GM18498 (cell line): Measurements from ENCODE around the gene ARHGAP32.

Source experiments
- ATAC-seq: cut with Tn5 transposase; IDR thresholded peaks from one replicate; pipeline ENCODE4 v1.9.1; 2021; ENCODE audit warnings: mild to moderate bottlenecking, moderate library complexity; ENCODE audit not compliant: unreplicated experiment

The ARHGAP32 gene

DNA sequence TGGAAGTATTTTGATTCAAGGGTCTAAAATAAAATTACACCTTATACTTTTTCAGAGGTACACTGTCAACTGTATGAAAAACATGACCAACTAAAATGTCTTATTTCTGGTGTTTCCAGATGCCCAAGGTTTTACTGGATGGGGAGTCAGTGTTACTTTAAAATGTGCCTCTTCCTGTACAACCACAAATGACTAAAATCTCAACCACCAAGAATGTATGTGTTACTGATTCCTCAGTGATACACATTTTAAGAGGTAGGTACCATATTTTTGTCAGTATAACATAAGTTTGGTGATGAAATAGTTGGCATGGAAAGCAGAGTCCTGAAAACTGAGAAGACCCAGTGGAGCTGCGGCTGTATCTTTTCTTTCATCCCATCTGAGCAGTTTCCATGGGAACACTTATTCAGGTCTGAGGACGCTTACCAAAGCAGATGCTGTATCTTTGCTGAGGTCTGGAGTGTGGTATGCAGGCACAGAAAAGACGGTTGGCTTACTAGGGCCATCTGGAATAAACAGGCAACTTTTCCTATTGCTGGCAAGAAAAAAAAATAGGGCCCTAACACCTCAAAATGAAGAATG is 228.3 kb downstream of the ARHGAP32 start:
- no peak for ATAC-seq

DNA sequence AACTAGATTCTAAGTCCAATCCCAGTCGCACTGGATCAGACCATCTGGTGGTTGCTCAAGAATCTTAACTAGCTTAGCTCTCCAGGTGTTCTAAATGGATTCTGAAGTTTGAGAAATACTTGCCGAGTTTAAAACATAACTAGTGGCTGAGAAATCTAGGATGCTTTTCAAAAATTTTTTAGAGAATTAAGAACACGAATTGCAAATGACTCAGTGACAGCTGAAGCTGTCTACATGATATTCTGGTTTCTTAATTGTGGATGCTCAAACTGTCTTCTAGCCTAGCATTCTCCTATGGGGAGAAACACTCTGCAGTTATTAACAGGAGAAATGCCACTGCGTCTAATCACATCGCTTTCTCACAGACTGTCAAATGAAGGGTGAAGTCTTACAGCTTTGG is 229.2 kb downstream of the ARHGAP32 start:
- no peak for ATAC-seq

- no peak for ATAC-seq
Observed at GRCh38 chr11:128961645-128962044, 230.5 kb downstream of the ARHGAP32 start.

DNA sequence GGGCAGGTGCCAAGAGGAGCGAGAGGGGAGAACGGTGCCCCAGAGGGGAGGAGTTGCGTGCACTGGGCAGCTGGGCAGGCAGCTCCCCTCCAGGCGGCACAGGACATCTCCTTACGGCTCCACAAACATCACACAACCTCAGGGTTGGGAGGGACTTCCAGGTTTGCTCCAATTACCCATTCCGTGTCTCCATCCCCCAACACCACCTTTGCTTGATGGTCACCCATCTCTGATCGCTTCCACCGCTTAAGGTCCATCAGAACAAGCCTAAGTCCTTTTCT is 235.0 kb downstream of the ARHGAP32 start:
- ATAC-seq, result no peak

DNA sequence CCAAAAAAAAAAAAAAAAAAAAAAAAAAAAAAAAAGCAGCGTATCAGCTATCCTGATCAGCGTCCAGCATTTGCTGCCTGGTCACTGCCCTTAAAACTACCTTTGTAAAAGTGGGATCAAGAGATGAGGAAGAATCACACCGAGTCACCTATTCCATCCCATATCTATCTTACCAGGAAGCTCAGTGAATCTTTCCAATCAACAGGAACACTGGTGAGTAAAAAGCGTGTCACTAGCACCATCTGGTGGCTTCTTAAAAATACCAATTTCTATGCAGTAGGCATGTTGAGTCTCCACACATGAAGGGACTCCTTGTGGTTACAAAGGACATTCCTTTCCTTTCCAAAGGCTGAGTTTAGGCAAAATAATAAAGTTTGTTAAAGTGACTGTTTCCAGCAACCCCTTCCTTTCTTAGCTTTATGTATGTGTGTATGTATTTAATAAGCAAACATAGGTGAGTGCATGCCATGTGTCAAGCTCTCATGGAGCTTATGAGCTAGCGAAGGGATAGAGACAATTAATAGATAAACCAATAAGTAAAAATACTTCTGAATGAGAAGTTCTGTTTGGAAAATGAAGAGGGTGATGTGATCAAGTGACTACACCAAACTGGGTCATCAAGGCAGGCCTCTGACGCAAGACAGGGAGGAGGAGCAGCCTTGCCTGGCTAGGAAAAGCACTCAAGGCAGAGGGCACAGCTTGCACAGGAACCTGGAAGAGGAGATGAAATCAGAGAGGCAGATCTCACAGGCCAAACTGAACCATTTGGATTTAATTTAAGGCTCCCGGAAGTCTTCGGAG is 235.5 kb downstream of the ARHGAP32 start:
- ATAC-seq, result peak; percentile 71

- no peak for ATAC-seq
Observed at GRCh38 chr11:128955636-128956035, 236.5 kb downstream of the ARHGAP32 start.

DNA sequence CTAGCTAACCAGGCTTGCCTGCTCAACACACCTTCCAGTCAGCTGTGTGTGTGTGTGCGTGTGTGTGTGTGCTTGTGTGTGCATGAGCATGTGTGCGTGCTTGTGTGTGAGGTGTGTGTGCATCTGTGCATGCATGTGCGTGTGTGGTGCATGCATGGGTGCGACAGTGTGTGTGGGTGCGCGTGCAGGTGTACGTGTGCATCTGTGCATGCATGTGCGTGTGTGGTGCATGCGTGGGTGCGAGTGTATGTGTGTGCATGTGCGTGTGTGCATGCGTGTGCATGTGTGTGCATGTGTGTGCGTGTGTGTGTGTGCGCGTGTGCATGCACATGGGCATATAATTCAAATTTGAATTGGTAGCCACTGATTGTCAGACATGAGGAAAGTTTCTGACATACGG is 239.0 kb downstream of the ARHGAP32 start:
- ATAC-seq, result no peak

DNA sequence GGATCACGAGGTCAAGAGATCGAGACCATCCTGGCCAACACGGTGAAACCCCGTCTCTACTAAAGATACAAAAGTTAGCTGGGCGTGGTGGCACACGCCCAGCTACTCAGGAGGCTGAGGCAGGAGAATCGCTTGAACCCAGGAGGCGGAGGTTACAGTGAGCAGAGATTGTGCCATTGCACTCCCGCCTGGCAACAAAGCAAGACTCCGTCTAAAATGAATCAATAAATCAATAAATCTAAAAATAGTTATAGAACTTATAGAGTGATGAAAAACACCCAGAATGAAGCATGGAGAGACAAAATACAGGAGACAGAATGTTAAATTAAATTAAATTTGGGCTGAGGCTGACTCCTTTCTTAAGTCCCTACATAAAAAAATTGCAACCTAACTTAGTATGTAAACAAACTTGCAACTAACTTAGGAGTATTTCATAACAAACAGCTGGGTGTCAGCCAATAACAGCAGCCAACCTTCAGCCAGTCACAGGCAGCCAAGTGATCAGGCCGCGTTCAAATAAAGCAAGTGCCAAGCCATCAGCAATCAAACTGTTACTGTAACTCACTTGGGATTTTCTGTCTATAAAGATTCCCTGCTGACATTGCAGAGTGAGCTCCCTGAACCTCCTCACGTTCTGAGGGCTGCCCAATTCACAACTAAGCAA is 242.2 kb downstream of the ARHGAP32 start:
- ATAC-seq, result no peak

- no peak for ATAC-seq
Observed at GRCh38 chr11:128948583-128948982, 243.5 kb downstream of the ARHGAP32 start.

DNA sequence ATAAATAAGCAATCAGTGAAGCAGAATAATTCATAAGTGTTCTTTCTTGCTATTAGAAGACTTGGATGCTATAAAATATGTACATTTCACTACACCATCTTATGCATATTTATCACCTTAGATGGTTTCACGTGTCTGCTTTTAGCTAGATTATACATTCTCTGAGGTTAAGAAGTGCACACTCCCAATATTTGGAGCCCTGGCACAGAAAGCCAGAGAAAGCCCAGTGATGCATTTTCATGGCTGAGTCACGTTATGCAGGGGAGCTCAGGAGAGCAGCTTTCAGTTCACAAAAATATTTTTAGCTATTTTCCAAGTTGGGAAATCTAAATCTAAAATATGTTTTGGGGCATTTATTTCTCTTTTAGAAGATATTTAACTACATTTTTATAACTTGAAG is 244.4 kb downstream of the ARHGAP32 start:
- no peak for ATAC-seq

GRCh38 chr11:128946648-128947047 is 245.5 kb downstream of the ARHGAP32 start:
- ATAC-seq, result no peak

DNA sequence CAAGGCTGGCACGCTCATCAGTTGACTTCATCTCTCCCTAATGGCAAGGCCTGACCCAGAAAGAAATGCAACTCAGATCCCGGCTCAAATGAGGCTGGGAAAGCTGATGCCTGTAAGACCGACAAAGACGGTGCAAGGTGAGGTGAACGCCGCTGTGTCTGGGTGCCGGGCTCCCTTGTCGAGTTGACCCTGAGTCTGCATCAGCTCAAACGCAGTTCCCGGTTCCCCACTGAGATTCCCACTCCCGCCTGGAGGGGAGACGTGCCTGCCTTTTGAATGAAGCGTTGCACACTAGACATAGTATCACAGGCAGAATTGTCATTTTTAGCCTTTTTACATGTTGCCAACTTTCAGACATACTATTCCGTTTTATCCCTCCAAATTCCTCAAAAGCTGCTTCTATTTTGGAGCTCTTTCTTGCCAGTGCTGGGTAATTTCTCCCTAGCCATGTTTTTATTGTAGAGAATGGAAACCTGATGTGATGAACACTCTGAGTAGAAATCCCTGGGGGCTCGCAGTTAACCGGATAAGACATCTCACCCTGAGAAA is 248.6 kb downstream of the ARHGAP32 start:
- no peak for ATAC-seq

DNA sequence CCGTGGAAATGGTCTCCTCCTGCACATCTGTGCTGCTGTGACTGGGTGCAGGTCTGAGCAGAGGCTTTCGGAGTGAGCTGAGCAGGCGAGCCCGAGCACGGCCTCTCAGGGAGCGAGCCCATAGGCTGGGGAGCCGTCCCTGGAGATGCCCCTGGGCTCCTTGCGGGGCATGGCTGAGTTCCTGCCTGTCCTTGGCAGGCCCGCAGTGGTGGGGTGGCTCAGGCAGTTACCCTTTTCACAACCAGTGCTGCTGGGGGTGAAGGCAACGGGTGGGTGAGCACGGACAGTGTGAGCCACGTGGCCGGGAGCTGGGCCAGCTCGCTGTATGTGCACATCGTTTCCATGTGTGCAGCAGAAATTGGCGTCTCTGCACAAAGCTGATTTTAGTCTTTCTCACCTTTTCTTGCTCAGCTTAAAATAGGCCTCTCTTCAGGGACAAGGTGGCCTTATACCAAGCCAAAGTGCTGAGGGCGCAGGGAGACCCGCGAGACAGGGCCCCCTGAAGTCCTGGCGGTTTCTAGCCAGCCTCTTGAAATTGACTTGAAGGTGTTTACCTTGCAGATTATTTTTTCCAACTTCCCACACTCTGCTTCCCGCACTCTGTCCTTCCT is 249.2 kb downstream of the ARHGAP32 start, which contains the start of gene TP53AIP1:
Gene TP53AIP1 (minus strand): TSS at position 55 of the 611 bp plus-strand sequence. CDS start 5,053 bp downstream, outside the sequence.
- ATAC-seq, result no peak

DNA sequence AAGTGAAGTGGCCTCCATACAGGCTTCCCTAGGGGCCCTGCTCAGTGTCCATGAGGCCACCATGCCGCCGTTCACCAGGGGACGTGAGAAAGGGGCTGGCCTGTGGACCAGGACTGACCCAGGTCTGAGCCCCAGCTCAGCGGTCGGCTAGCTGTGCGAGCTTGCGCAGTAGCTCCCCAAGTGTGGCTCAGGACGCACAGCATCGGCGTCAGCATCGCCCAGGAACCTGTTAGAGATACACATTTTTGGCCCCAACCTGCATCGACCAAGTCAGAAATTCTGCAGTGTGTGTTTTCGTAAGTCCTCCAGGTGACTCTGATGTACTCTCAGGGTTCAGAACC is 249.9 kb downstream of the ARHGAP32 start:
- no peak for ATAC-seq

DNA sequence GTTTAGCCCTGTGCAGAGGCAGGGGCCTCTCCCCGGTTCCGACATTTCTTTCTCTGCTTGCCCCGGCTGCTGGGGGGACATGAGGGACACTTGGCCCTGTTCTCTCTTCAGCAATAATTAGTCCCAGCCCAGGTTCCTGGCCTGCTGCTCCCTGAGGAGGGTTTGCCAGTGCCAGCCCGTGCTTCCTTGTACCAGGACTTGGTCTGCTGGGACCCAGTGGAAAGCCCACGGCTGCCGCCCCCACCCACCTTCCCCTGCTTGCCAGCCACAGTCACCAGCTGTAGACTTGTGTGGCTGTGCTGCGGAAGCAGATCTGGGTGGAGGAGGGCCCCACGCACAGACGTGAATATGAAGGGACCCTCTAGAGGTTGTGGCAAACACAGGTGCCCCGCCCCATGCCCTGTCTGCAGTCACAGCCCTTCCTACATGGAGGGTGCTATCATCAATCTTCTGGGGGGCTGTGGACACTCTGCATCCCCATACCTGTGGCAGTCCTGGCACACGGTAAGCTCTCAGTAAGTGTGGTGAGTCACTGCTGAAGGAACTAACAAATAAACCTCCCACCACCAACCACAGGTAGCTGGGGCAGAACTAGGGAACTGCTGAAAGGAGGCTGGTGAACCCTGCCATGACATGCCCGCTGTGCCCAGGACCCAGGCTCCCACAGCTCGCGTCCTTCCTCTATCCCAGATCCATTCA is 250.4 kb downstream of the ARHGAP32 start:
- no peak for ATAC-seq

DNA sequence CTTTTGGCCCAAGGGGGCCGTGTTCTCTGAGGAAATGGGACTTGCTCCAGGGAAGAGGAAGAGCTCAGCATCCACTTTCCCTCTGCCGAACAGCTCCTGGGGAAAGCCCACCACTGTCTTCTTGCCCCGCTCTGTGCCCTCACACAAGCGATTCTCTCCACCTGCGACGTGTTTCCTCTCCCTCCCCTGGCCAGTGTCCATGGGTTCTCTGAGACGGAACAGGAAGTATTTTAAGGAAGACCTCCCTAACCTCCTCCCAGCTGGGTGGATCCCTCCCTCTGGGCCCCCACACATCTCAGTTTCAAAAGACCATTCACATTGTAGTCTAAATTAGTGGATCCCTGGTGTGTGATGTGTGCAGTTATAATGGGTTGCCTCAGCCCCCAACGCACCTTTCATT is 251.0 kb downstream of the ARHGAP32 start:
- no peak for ATAC-seq

- no peak for ATAC-seq
Observed at GRCh38 chr11:128940603-128941002, 251.5 kb downstream of the ARHGAP32 start.

- ATAC-seq, result no peak
Observed at GRCh38 chr11:128940156-128940555, 252.0 kb downstream of the ARHGAP32 start.

DNA sequence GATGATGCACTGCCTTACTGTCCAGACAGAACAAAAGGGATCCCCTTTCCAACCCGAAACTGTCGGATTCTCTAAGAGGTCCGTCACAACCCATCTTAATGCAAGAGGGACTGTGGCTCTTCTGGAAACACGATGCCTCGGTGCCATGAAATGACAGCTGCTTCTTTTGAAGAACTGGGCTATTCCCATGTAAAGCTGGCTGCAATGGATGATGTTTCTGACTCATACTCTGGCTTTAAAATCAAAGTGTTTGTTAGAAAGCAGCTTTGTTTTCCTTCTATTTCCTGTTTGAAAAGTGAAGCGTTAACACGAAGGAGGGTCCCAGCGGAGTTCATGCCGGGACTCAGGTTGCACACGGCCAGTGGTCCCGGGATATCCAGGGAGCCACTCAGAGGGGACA is 252.5 kb downstream of the ARHGAP32 start:
- ATAC-seq, result no peak

DNA sequence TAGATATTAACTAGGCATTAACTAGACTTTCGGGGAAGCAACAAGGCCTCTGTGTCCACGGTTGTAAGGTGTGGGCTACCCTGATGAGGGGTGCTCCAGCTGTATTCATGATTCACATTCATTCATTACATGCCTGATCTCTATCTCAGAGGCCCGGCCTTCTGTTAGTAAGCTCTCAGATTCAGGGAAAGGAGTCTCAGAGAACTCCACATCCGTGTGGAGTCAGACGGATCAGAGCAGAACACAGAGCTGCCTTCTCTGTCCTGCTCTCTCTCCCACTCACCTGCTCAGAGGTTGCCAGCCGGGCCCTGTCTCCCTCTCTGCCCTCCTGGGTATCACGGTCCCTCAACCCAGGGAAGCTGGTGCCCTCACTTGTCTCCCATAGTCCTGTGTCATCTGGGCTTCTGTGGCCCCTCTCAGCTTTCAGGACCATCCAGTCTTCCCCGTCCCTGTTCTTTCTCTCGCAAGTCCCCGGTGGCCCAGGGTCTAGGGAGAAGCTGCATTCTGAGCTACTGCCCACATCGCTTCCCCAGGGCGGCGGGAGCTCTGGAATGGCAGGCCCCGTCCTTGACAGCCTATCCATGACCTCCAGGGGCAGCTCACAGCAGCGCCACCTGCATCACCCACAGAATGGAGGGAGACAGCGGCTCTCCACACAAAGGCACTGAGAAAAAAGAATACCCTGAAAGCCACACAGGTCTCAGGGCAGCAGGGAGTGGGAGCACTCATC is 253.8 kb downstream of the ARHGAP32 start:
- no peak for ATAC-seq
